GM21737 (cell line): ENCODE data around the gene FAM219A.
"Not testable (repeated sequence)": the region's sequence is repeated elsewhere in the genome, so short reads cannot be mapped to it uniquely, and the experiment has no call there.

ENCODE experiments used
- ATAC-seq: cut with Tn5 transposase; IDR thresholded peaks from one replicate; pipeline ENCODE4 v1.9.1; 2021; ENCODE audit warnings: mild to moderate bottlenecking, moderate library complexity; ENCODE audit not compliant: unreplicated experiment

FAM219A gene

DNA sequence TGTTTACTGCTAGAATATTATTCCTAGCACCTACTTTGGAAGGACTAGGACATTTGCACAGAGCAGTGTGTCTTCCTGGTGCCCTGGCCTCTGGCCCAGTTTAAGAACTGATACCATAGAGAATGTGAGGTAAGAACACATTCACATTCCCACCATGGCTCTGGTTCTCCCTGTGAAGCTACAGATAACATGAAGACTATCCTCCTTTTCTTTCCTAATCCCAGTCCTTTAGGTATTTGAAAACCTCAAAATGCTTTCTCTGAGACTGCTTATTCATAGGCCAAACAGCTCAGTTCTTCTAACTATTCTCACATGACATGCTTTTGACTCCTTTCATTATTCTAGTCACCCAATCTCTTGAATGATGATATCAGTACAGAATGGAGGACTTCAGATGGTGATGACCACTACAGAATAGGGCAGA, 11.9 kb downstream of the FAM219A start:
- ATAC-seq, result no peak

DNA sequence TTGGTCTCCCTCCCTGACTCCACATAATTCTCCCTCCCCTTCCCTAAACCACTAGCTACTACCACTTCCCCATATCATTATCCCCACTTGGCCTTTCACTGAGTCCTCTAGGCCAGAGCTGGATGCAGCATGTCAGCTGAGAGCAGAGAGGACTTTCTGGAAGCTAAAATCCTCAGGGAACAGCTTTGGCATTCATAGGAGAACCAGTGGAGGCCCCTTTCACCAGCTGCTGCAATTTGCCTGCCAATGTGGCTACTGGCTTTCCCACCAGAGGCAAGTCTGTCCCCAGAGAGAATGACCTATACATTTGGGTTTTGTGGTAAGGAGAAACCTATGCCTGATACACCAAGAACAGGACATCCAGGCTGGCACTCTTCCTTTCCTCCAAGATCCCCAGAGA, 14.4 kb downstream of the FAM219A start:
- no peak for ATAC-seq

DNA sequence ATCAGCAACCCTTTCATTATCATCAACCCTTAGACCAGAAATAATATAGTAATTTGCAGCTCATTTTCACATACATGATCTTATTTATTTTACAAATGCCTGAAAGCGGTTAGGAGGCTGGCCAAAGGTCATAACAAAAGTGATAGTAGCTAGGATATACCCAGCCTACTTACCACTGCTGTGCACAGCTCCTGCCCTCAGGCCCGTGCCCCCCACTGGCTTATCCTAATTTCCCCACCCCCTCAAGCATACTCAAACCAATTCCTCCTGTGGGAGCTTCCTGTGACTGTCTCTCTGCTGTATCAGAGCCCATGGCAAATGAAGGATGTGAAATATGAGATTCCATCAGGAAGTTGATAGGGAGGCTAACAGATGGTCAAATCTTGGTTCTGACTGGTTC, 14.8 kb downstream of the FAM219A start:
- no peak for ATAC-seq

DNA sequence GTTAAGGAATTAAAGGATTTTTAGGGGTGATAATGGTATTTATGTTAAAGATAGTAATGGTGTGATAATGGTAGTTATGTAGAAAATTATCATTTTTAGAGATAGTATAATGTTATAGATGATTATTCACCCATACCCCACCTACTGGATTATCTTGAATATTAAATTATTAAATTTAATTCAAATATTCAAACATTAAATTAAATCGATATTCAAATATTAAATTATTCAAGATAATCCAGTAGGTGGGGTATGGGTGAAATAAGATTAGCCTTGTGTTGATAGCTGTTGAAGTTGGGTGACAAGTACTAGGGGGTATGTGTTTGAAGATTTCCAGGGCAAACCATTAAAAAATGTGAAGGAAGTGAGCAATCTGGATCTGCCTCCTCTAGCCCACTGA, 15.6 kb downstream of the FAM219A start:
- no peak for ATAC-seq

DNA sequence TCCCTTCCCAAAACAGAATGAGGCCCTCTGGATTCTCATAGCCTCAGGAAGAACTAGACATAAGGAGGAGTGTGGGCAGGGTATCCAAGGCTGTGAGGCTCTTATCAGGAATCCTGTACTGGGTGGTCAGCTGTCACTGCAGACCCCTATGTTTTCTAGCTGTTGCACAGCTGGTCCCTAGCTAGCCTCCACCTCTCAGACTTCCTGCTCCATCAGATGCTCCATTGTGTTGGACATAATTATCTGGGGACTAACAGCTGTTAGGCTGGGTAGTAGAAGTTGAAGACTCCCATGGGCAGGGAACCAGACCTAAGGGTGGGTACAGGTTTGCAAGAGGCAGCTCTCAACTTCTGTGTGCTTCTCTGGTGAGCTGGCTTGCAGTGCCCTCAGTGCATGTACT, 18.4 kb downstream of the FAM219A start:
- ATAC-seq, result no peak

DNA sequence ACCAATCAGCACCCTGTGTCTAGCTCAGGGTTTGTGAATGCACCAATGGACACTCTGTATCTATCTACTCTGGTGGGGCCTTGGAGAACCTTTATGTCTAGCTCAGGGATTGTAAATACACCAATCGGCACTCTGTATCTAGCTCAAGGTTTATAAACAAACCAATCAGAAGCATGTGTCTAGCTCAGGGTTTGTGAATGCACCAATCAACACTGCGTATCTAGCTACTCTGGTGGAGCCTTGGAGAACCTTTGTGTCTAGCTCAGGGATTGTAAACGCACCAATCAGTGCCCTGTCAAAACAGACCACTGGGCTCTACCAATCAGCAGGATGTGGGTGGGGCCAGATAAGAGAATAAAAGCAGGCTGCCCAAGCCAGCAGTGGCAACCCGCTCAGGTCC, 19.9 kb downstream of the FAM219A start:
- ATAC-seq, result not testable (repeated sequence)

DNA sequence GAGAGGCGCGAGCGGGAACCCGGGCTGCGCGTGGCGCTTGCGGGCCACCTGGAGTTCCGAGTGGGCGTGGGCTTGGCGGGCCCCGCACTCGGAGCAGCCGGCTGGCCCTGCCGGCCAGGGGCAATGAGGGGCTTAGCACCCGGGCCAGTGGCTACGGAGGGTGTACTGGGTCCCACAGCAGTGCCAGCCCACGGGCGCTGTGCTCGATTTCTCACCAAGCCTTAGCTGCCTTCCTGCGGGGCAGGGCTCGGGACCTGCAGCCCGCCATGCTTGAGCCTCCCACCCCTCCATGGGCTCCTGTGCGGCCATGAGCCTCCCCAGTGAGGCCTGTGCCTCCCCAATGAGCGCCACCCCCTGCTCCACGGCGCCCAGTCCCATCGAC, 20.5 kb downstream of the FAM219A start:
- ATAC-seq, result not testable (repeated sequence)

DNA sequence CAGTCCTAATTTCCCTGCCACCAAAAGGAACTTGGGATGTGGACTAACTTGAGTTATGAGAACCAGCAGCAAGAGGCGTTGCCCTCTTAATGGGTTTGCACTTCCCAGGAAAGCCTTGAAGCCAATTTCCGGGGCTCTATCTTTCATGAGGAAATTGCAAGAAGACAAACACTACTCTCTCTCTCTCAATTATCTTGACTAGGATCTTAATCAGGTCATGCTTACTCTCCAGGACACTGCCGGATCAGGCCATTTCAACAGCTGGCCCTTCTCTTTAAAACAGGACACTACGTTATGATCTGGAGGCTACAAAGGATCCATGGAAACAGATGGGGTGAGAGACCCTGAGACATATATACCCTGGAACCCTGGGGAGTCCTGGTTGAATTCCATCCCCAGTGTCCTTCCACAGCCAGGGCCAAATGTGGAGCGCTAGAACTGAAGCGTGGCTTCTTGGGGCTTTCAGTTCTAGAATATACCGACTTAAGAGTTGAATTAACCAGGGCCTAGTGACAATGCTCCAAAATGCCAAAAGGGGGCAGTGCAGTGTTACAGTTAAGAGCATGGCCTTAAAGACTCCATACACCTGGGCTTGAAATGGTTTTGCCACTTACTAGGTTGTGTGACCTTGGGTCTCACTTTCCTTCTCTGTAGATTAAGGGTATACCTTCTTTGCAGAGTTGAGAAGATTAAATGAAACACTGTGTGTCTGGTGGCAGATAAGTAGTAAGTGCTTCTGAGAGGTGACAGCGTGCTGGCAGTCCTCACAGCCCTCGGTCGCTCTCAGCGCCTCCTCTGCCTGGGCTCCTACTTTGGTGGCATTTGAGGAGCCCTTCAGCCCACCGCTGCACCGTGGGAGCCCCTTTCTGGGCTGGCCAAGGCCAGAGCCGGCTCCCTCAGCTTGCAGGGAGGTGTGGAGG, 21.1 kb downstream of the FAM219A start:
- no peak for ATAC-seq

DNA sequence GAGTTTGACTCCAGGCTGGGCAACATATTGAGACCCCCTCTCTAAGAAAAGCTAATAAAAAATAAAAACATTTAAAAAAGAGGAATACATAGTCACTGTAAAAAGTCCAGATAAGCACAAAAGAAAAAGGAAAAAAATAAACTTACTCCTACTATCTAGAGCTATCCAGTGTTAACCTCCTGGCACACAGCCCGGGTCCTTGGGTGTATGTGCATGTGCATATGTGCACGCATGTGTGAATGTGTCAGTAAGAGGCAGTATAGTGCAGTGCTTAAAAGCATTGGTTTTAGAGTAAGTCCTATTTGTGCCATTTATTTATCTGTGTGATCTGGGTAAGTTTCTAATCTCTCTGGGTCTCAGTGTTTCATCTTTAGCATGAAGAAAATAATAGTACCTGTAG, 26.7 kb downstream of the FAM219A start:
- no peak for ATAC-seq

DNA sequence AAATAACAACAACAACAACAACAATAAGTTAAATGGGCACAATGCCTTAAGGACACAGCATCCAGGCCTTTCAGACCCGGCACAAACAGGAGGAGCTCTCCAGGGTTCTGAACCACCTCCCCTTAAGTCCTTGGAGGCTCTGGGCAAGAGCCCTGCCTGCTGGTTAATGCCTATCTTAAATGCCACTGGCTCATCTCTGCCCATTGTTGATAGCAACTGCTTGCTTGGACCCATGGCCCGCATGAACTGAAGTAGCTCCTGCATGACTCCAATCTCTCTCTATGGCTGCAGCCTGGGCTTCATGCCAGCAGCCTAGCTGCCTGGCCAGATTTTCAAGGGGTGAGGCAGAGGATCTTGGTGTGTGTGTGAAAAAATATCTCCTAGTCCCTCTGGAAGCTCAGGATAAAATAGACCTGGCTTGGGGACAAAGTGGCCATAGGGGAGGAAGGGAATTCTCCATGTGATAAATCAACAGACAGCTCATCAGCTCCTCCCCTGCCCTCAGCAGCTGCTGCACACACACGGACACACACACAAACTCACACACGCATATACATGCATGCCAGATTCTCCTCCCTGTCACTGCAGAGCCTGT, 27.4 kb downstream of the FAM219A start:
- no peak for ATAC-seq

DNA sequence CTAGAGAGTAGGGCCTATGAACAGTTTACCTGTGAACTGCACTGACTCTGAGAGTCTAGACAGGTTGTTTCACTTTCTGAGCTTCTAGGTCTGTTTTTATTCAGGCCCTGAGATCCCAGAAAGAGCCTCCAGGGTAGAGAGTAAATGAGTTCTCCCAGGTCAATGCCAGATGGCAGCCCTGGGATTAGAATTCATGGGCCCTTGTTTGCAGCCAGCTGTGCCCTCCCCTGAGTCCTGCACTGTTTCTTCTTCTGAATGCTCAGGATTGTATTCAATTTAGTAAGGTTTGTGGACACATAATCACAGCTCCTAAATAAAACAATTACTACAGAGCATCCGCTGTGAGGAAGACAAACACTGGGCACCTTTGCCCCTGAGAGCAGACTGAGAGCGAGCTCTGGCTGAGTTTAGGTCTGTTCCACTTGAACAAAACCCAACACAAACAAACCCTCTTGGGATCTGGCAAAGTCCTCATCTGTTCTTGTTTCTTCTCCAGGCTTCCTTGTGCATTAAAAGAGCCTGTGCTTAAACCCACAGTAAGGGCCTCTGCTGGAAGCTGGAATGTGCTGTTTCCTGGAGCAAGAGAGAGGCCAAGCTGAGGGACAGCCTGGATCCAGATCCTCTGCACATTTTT, 29.9 kb downstream of the FAM219A start:
- ATAC-seq, result no peak

DNA sequence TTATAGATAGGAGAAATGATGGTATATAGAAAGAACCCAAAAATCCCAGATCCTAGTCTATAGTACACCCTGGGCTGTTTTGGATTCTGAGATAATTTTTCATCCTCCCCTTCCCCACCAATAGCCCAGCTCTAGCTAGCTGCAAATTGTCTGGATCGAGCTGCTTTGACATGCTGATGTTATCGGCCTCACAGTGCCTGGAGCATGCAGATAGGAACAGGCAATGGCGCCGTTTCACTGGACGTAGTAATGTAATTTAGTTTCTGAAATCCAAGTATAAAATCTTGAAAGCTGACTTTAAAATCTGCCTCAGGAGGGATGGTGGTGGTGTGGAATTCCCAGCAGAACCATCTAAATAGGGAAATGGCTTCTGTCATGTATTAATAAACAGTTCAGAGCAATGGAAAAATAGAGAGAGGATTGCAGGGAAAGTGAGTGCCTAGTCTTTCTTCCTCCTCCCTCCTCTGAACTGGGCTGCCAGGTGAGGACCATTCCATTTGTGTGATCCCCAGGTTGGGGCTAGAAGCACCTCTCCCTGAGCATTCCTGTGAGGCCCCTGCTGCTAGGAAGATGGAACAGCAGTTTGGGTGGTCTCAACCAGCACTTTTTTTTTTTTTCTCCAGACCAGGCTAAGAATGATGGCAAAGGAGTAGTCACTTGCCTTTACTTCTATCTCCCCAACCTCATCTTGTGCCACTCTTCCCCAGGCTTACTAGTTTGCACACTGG, 31.9 kb downstream of the FAM219A start:
- no peak for ATAC-seq

DNA sequence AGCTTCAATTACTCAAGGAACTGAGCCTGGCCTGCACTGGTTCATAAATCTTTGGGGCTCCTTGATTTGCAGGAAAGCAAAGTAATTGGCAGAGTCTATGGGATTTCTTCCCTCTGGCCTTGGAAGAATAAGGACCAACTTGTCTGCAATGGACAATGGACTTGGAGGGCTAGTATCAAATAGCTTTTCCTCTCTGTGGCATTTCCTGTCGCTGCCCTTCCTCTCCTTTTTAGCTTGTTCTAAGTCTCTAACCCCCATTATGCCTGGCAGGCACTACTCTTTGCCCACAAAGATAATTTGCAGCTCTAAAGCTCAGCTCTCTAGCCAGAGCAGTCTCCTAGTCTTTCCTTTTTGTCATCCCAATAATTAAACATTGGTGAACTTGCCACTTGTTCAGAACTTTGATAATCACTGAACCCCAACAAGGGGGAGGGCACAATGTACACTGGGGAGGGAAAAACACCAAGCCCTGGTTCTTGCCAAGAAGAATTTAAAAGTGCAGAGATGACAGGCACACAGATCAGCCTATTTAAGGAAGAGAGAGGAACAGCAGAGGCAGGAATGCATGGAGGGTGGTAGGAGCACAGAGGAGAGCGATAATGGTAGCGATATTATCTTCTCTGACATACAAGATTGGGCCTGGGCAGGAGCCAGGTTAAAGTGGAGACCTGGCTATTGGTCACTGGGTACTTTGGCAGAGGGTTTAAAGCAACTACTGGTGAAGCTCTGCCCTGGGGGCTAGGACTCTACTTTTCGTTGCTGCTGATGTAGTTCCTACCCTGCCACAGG, 38.5 kb downstream of the FAM219A start:
- ATAC-seq, result no peak

DNA sequence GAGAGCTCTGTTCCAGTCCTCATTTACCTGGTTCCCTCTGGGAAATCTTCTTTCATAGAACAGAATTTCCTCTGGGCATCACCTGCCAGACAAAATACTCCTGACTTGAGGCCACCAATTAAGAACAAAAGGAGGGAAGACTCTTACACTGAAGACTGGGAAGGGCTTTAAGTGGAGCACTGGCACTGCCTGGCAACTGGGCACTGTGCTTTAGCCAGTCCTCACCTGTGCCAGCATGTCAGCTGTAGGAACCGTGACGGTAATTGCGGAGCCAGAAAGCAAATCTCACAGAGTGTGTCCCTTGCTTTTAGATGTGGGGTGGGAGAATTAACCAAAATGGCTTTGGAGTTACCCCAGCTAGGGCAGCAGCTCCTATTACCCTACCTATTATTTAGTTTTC, 40.6 kb downstream of the FAM219A start:
- no peak for ATAC-seq

DNA sequence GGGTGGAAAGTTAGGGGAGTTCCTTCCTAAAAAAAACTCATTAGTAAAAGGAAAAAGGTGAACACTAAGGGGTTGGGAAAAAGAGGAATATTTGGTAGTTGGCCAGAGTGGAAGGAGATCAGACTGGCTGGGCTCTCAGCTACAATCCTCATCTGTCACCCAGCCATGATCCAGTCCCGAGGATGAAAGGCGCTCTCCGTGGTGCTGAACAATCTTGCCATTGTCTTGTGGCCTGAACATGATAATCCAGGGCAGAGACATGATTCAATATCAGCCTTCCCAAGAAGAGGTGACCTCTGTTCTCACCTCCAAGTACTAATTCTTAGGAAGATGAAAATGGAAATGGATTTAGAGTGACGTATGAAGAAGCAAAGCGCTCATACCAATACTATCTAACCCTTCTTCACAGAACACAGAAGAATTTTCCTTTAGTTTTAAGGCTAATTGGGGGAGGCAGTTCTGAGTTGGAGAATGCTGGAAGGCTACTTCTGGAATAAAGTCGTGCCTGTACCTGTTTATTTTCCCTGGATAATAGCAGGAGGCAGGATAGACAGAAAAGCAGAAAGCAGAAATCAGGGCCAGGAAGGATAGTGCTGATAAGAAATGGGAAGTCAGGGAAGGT, 45.0 kb downstream of the FAM219A start:
- no peak for ATAC-seq

DNA sequence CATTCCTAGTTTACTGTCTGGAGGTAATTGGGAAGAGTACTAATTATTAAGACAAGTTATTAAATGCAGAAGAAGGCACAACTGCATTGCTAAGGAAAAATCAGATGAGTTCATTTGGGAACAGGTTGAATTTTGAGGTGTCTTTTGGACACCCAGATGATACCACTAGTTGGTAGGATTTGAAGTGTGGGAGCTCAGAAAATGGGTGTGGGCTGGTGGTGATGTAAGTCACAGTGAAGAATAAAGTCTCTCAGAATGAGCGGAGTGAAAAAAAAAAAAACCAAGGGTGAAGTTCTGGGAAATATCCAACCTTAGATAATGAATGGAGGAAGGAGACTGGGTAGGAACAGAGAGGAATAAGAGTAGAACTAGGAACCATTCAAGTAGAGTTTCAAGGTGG, 46.0 kb downstream of the FAM219A start:
- no peak for ATAC-seq

DNA sequence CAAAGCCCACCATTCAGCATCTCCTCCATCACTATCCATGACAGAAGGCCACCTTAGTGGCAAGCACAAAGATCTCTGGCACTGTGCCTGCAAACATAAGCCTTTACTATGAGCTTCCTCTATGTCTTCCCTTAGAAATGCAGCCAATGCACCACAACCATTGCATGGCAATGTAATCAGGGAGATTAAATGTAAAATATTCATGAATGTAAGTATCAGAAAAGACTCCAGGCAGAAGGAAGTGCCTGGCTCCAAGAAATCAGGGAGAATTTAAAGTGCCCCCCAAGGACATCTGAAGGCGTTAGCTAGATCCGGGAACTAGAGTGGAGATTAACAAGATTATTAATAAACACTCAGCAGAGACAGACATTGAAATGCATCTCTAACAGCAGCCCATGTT, 49.2 kb downstream of the FAM219A start:
- ATAC-seq, result no peak

DNA sequence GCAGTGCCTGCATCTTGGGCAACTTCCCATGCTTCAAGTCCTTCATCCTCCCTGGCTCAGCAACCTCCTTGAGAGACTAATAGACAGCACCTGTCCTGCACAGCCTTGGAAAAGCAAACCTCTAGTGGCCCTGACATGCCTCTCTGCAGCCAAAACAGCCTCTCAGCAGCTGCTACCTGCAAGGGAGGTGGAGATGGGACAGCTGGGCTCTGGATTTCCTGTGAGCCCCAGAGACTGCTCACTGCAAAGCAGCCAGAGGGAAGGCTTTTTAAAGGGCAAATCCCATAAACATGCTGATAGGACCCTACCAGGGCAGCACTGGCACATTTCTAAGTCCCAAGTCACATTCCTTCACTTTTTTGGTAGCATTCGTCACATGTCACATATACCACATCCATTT, 50.2 kb downstream of the FAM219A start:
- no peak for ATAC-seq

DNA sequence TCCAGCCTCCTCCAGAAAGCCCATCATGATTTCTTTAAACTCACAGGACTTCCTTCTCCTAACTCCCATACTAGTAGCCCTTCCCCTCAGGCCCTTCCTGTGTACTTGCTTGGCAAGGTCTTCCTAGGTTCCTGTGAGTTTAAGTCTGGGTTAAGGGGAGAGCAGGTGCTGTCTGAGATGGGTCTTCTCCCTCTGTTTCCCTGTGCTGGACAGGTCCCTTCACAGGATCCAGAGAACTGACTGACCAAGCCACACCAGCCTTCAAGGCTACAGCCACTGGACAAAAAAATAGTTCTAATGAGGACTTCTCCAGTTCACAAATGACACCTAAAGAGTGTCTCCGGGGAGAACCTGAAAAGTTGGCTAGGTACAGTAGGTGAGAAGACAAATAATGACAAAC, 52.2 kb downstream of the FAM219A start:
- no peak for ATAC-seq

DNA sequence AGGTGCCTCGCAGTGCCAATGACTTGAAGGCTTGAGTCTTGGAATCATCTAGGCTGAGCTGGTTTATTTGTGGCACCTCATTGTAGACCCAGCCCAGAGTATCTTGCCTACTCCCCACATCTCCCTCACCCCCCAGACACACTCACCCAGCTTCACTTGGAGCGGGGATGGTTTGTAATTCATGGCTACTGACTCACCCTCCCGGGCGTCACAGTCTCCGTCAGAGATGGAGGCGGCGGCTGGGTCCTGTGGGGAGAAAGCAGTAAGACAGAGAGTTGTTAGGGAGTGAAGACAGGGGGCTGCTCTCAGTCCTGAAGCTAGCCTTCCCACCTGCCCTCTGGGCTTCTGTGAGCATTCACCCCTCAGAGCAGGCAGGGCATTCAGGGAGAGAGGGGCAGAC, 52.7 kb downstream of the FAM219A start:
- no peak for ATAC-seq
